Activated CD4-positive, CD25-positive, alpha-beta regulatory T cell (primary cell): Measurements from ENCODE around the gene FZD4.
"Not testable (repeated sequence)": the region's sequence is repeated elsewhere in the genome, so short reads cannot be mapped to it uniquely, and the experiment has no call there.

Experiments used
- DNase-seq, 4 experiments: peaks; one replicate each; lab custom pipeline; 2025; lab: John Stamatoyannopoulos, UW

FZD4 gene

DNA sequence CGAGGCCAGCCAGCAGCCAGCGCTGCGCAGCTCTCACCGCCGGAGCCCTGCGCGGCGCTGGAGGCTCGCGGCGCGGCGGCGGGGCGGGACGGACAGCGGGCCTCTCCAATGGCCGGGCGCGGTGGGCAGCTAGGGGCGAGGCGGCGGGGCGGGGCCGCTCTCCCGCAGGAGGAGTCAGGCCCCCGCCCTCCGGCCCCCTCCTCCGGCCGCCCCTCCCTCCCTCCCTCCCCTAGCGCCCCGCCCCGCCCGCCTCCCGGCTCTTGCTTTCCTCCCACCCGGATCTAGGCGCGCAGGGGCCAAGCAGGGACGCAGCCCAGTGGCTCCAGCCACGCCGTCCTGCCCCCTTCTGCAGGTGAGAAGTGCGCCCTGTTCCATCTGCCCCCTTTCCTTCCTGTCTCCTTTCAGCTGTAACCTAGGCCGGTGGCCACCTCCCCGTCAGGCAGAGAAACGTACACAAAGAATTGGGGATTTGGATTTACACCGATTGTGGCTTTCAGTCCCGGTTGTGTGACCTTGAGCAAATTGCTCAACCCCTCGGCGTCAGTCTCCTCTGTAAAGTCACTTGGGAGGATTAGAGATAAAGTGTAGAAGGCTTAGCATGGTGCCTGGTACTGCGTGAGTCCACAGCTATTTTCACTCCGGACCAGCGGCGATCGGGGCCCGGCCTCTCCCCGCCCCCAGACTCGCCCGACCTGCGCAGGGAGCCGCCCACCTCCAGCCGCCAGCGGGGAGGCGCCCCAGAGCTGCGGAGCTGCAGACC is at the start of gene FZD4:
Gene FZD4, minus strand, starts transcription at position 35 of the 760 bp plus-strand sequence. CDS start 310 bp downstream, outside the sequence.
- DNase-seq, result no peak

DNA sequence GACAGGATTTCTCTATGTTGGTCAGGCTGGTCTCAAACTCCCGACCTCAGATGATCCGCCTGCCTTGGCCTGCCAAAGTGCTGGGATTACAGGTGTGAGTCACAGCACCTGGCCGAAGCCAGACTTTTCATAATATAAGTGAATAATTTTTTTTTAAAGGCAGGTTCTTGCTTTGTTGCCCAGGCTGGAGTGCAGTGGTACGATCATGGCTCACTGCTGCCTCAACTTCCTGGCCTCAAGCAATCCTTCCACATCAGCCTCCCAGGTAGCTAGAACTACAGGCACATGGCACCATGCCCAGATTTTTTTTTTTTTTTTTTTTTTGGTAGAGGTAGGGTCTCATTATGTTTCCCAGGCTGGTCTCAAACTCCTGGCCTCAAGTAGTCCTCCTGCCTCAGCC is 49.1 kb upstream of the FZD4 start:
- not testable (repeated sequence) for DNase-seq

DNA sequence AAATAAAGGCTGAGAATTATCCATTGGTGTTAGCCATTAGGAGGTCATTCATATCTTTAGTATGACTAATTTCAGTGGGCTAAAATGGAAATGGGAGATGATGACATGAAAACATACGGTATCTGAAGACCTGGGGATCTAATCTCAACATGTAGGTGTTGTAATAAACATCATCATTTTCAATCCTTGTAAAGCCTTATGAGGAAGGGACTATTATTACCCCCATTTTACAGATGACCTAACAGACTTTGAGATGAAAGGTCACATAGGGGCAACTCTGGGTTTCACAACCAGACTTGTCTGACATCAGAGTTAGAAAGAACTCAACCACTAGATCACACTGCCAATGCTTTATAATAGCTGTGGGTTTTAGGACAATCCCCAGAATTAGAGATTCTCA is 47.7 kb upstream of the FZD4 start:
- no peak for DNase-seq

DNA sequence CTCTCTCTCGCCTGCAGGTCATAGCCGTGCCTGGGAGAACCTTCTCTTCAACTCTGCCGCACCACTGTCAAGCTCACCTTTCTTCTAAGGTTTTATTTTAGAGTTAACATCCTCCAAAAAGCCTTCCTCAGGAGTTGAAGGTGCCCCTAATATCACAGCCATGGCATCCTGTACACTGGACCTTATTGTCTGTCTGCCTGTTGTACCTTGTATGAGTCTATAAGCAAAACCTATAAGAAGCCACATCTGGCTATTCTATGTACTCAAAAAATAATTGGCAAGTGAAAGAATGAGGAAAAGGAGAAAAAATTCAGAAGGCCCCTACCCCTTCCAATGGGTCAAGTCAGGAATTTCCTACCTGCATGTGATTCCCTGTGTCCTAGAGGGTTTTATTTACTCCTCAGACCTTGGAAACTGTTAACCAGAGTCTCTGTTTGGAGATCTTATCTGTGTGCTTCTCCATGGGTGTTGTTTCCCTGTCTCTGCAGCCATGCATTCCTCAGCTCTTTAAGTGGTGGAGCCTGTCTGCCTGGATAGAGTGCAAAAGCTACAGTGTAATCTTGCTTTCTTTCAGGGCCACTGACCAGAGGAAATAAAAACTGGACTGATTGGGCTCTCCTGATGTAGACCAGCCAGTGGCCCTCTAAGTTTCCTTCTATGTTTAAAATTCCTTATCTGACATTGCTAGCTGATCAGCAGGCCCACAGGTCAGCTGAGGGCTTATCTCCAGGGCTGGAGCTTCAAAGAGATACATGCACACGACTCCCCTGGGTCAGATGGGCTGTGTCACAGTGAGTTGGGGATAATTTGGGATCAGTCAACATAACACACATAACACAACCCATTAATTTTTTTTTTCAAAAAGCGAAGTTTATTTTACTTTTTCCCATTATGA is 44.9 kb upstream of the FZD4 start:
- no peak for DNase-seq

DNA sequence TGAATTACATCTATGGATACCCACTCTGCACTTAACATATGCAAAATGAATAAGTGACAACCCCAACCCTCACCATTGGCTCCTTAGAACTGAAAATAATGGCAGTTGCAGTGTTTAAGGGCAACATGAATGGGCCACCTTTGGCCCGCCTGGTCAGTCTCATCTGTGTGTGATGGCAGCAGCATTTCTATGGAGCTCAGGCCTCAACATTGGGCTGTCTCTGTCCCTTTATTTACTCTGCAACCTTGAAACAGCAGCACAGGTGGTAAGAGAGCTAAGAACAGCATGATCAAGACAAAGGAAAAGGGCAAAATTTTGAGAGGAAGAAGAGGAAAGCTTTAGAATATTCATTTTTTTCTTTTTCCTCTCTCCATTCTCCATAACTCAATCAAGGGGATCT is 44.2 kb upstream of the FZD4 start:
- no peak for DNase-seq

DNA sequence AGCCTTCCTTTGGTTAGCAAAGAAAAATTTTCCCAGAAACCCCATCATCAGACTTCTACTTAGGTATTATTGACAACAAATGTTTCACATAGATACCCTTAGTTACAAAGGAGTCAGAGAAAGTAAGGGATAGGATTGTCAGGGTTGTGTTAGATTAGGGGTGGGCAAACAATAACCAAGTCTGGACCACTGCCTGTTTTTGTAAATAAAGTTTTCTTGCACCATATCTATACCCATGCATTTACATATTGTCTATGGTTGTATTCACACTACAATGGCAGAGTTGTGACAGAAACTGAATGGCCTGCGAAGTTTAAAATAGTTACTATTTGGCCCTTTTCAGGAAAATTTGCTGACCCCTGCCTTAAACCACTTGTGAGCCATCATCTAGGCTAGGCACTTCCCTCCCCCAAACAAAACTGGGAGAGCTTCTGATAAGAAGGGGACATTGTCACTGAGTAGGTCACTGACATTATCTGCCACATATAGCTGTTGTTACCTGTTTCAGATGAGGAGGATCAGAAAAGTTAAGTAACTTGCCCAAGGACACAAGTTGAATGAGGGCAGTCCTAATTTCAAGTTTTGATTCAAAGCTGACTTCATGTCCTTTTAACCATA is 41.9 kb upstream of the FZD4 start:
- no peak for DNase-seq

DNA sequence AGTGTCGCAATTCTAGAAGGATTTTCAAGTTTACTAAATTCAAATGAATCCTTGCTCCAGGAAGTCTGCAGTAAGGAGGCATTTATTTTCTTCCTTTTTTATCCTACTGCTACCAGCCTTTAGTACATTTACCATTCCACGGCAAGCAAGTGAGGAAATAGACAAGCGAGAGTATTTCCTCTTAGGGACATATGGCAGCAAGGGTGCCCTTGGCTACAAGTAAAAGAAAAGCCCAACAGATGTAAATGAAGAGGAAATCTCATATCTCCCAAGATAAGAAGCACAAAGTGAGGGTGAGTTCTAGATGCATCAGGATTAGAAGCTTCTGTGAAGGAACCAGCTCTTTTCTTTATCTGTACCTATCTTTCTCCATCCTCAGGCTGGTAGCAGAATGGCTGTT is 37.8 kb upstream of the FZD4 start:
- DNase-seq, result no peak

DNA sequence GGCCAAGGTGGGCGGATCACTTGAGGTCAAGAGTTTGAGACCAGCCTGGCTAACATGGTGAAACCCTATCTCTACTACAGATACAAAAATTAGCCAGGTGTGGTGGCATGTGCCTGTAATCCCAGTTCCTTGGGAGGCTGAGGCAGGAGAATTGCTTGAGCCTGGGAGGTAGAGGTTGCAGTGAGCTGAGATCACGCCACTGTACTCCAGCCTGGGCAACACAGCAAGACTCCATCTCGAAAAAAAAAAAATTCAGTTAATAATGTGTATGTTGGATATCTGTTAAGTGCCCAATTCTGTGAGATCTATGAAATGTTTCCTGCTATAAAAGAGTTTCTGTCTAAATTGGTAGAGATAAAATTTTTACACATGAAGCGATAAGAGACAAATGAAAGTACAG is 37.1 kb upstream of the FZD4 start:
- not testable (repeated sequence) for DNase-seq

DNA sequence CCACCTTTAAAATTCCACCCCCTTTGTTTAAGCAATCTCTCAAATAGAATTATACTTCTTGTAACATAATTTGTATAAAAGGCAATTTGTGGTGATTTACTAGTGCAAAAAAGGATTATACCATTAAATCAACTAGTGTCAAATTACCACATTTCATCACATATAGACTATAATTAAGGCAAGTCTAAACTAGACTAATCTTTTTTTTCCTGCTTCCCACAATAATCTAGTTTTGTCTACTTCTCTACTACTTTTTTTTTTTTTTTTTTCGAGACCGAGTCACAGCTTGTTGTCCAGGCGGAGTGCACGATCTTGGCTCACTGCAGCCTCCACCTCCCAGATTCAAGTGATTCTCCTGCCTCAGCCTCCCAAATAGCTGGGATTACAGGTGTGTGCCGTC is 36.1 kb upstream of the FZD4 start:
- DNase-seq, result no peak

DNA sequence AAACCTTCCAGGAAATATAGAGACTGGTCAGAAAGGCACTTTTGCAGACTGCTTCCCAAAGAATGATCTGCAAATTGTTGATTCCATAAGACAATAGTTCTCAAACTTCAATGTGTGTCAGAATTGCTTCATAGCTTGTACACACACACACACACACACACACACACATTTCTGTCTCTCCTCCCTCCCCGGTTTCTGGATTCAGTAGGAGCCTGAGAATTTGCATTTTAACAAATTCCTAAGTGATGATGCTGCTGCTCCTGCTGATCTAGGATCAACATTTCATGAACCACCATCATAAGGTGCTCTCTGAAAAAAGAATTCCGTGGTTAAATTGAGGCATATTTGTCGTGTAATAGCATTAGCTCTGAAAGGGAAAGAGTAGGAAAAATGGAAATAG is 35.3 kb upstream of the FZD4 start:
- DNase-seq, result no peak

DNA sequence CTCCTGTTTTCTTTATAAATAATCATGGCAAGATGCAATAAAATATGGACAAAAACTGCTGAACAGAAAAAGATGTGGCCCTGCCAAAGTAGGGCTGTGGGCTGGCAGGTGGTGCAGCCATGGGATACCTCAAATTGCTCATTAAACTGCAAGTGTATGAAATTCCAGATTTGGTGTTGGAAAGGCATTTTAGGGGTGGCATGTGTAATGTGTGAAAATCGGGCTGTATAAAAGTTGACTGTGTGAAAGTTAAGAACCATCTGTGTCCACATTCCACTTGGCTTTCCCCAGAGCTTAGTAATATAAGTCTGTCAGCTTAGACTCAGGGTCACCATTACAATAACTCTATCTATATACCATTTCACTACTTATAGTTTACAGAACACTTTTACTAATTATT is 34.8 kb upstream of the FZD4 start:
- no peak for DNase-seq

DNA sequence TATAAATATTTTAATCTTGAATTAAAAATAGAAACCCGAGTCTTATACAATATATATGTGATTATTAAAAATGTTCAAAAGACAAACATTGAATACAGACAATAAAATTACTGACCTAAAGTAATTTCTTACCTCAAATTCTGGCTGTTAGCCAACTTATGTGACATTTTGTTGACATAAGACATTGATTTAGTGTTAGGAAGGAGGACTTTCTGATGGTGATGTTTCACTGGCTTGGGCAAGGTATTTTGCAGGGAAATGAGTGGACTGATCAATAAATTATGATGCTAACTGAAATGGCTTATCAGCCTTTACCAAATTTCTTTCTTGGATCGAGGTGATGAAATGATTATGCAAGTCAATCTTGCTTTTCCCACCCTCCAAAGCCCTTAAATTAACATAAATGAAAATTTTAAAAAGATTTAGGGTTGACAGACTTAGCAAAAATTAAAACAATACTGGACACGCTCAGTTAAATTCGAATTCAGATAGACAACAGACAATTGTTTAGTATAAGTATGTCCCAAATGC is 33.2 kb upstream of the FZD4 start:
- no peak for DNase-seq

DNA sequence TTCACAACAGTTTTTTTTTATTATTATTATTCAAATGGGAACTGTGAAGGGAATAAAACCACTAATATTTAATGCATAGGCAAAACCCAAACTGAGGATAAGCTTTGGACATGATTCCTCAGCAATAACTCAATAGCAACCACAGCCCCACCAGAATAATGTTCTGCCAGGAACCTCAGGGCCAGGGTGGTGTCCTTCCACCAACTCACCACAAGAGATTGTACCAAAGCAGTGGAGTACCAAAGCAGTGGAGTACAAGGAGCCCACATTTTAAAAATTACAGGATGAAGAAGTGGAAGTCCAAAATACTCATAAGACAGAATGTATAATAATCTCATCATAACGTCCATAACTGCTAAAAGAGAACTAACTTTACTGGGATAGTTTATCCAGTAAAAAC is 32.5 kb upstream of the FZD4 start:
- no peak for DNase-seq

DNA sequence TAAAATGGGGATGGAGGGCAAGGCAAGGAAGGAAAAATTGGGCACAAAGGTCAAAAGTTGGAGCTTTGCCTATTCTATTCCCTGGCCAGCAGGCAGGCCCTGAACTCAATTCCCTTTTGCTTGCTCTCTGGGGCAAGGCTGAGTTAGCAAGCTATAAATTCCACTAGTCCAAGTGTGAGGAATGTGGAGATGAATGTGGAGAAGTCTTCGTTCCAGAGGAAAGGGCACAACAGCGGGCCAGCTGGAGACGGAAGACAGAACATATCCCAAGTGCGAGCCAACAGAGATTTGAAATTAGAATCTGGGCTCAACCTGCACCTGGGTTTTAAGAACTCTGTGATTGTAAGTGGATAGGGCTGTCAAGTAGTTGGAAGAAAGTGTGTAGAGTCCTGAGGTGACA is 29.5 kb upstream of the FZD4 start:
- DNase-seq, result no peak

DNA sequence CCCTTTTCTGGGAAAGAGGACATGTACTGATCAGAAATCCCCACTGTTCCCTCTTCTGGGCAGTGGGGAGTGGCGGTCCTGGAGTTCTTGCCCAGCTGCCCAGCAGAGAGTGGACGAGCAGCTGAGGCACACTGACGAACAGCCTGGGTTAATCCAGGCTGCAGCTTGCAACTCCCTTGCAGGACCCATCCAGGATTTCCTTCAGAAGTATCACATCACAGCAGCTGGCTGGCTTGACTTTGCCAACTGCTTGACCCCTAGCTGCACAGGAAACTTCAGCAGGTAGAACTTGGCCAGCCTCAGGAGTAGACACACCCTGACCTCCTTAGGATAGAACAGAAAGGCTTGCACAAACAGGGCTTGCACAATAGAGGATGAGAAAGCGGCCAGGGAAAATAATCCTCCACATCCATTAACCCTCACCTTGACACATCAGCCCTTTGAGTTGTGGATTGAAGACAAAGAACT is 27.9 kb upstream of the FZD4 start:
- DNase-seq, result no peak

DNA sequence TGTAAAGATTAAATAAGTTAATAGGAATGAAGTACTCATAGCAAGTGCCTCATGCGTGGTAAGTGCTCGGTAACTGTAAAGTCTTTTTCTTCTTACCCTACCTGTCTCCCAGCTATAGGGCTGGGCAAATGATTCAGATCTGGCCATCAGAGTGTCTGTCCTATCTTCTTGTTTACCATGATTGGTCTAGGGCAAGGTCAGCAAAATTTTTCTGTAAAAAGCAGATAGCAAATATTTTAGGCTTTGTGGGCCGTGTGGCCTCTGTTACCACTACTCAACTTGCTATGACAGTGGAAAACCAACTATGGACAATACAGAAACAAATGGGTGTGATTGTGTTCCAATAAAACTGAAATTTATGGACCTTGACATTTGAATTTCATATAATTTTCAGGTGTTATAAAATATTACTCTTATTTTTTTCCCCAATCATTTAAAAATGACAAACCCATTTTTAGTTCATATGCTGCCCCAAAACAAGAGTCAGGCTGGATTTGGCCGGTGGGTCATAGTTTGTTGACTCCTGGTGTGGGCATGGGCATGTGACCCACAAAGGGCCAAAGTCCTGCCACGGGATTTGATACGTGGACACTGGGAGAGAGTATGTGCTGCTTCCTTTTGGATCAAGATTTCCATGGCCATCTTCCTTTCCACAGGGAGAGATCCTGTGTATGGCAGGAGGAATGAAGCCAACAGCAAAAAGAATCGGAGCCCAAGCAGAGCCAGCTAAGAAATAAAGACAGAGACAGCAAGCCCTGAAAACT is 26.8 kb upstream of the FZD4 start:
- no peak for DNase-seq

DNA sequence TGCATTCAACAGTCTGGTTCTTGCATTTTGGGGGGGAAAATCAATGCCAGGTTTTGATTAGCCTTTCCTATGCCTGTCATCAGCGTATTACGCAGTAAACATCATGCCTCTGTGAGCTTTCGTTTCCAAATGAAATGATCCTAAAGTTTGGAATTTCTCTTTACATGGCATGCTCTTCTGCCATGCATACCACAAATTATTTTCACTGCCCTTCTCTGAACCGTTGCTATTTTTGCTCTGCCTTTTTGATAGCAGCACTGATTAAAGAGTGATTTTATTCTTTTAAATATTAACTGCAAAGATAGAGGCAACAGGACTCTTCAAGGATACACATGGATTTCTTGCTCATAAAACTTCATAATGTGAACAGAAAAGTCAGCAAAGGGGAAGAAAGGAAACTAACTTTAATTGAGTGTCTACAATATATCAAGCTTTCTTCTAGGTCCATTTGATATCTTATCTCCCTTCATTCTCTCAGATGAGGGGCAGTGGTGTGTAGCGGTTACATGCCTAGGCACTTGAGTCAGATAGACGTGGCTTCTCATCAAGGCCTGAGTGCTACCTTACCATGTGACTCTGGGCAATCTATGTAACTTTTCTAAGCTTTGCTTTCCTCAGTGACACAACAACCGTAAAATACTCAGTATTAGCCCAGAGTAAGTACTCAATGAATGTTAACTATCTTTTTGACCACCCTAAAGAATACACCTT is 25.0 kb upstream of the FZD4 start:
- no peak for DNase-seq

DNA sequence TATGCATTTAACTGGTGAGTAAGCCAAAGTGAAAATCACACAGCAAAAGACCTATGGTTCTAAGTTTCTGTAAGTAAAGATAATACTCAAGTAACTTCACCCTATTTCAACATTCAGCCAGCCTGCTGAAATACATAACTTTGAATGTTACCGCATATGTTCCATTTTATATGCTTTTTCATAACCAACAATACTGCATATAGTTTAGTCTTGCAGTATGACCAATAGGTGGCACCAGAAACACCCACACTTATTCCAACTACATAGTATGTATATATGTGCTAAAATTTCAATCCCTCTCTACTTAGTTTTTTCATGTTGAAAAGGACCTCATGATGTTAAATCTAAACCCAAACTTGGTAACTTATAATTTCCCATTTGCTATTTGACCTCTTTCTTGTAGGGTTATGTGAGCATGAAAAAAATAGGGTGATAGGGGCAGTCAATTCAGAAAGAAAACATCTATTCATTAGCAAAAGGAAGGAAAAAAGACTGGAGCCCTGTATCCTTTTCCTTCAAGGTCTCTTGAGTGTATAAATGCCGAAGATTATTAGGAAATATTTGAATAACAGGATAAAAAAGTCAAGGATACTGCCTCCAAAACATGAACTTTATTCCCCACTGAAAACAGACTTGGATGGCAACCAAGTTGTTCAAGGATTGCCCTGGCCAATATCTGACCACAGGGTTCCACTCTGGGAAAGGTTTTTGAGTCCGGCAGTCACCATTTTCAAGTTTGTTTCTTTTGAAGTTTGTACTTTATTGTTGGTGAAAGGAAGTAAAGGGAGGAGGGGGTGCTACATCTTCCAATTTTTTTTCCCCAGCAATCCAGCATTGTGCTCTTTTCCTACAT is 23.8 kb upstream of the FZD4 start:
- DNase-seq, result no peak

DNA sequence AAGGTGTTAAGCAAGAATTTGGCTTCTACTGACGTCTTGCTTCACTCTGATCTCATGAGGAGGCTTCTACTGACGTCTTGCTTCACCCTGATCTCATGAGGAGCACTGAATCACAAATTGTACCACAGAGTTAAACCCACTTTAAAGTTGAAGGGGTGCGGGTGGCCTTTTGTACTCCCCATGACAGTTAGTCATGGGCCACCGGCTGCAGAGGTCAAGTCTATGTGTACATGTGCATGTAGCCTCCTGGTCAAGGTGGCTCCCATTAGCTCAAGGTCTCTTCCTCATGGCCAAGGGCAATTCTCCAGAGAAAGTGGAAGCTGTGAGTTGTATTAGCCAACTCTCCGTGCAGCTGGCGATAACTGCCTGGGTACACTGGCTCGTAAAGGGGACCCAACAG is 23.1 kb upstream of the FZD4 start:
- DNase-seq, result no peak

DNA sequence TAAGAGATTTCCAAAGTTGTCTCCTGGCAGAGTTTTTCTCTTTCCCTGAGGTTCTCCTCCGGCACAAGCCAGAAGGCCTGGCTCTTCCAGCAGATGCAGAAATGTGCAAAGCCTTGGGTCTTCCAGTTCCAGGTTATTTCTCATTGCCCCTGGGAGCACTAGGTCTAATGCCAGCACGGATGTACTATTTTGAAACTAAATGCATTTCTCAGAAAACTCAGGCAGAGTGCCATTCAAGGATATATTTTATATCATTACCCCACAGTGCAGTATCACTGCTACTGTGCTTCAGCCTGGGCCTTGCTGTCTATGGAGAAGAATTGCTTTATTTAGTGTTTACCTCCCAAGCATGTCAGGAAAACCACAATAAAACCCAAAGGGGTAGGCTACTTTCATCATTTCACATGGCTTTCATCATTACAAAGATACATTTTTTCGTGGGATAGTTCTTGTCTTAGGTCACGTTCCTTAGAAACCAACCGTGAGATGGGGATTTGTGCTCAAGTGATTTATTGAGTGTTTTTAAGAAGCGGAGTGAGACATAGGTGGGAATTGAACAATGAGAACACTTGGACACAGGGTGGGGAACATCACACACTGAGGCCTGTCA is 22.4 kb upstream of the FZD4 start:
- no peak for DNase-seq
